Ovary (tissue), 3 donors: ENCODE results near the gene NPHP1.

ENCODE experiments used
- CTCF ChIP-seq, 3 donors: fragments of 450-650 bp in 2 of 3; fragments of 200-600 bp in 1 of 3; IDR thresholded peaks; one replicate each; pipeline versions ENCODE4 v1.5.1 to v1.8.0; 2016 to 2022; ENCODE audit warnings: antibody characterized with exemption in 3 of 3, mild to moderate bottlenecking in 1 of 3
- POLR2A ChIP-seq: fragments of 450-650 bp; IDR thresholded peaks from one replicate; pipeline ENCODE4 v1.6.1; 2017; ENCODE audit warnings: antibody characterized with exemption, mild to moderate bottlenecking, moderate library complexity
- donor health status: DM: no; HTN: no; CAD: no.

DNA sequence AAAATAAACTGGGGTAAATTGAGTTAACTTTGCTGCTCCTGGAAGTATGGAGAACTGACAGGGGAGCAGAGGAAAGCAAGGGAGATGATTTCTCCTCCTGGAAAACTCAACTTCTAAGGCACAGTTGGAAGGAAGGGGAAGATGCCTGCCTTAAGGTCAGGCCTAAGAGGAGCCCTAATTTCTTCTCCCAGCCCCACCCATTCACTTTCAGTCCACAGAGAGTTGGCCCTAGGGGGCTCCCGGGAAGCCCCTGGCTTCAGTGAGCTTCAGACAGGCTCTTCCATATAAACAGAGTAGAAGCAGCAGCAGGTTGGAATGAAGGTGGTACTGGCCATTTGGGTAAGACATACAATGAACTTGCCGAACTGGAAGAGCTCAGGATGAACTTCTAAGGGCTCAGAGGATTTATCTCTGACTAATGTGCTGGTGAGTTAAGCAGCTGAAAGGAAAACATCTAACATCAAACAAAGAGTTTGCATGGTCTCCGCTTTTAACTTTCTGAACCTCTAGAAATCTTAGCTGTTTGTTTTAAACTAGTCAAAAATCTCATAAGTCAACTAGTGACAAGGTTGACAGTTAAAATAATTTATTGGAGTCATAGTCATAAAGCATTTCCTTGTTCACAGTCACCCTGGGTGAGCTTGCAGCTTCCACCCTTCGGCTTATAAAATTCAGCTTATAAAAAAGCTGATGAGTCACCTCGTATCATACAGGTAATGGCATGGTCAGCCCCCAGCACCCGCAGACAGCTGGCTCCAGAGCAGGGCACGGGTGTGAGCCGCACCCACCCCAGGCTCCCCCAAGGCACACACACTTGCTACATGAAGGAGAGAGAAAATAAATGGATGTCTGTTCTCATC is 99.0 kb downstream of the NPHP1 start:
- TF ChIP-seq CTCF (IDR thresholded peaks at IDR 0.05) (no peak), POLR2A (no peak)
